Neural progenitor cell (in vitro differentiated cells): ENCODE results near the gene KIF21A.

ENCODE experiments used
- EZH2 ChIP-seq: fragments of 200-600 bp; sonication (generic); IDR thresholded peaks from 2 replicates; pipeline ENCODE4 v1.6.1; 2017; ENCODE audit warnings: antibody characterized with exemption, mild to moderate bottlenecking, moderate library complexity
- EZH2phosphoT487 ChIP-seq: fragments of 200-600 bp; sonication (generic); IDR thresholded peaks from 2 replicates; pipeline ENCODE4 v1.6.1; 2017; ENCODE audit warnings: antibody characterized with exemption
- TF ChIP-seq, protein P1 (sequence below): fragments of 200-600 bp; sonication (generic); IDR thresholded peaks from 2 replicates; pipeline ENCODE4 v1.5.1; 2017; ENCODE audit warnings: antibody characterized with exemption, mild to moderate bottlenecking

DNA sequence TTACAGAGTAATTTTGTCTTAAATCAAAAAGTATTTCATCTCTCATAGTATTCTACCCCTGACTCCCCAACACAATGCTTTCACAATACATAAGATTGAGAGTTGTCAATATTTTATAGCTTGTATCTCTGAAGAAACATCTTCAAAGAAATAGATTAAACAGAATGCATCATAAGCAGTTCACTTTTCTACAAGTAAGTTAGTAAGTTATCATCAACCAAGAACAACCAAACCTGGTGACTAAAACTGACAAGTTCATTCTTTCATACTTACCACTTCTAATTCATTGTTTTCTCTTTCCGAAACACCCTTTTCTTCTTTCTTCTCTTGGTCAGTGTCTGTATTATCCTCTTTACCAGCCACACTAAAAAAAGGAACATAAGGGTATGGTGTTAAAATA, 101.2 kb downstream of the KIF21A start:
- TF ChIP-seq, protein P1, sequence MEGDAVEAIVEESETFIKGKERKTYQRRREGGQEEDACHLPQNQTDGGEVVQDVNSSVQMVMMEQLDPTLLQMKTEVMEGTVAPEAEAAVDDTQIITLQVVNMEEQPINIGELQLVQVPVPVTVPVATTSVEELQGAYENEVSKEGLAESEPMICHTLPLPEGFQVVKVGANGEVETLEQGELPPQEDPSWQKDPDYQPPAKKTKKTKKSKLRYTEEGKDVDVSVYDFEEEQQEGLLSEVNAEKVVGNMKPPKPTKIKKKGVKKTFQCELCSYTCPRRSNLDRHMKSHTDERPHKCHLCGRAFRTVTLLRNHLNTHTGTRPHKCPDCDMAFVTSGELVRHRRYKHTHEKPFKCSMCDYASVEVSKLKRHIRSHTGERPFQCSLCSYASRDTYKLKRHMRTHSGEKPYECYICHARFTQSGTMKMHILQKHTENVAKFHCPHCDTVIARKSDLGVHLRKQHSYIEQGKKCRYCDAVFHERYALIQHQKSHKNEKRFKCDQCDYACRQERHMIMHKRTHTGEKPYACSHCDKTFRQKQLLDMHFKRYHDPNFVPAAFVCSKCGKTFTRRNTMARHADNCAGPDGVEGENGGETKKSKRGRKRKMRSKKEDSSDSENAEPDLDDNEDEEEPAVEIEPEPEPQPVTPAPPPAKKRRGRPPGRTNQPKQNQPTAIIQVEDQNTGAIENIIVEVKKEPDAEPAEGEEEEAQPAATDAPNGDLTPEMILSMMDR: no peak
- TF ChIP-seq EZH2: no peak
- no peak for TF ChIP-seq EZH2phosphoT487
